SK-N-SH treated with all-trans-retinoic acid at 6 μM for 48 hours (cell line): ENCODE measurements around the gene RAD51B.

Experiments used
- ATAC-seq: fragments of 200-7000 bp; cut with Tn5 transposase; 3 replicates; pipeline ENCODE4 v1.9.1; 2020; ENCODE audit warnings: mild to moderate bottlenecking, moderate library complexity
- ARNTL ChIP-seq: fragments of 450-650 bp; formaldehyde crosslinking; IDR thresholded peaks from 2 replicates; pipeline ENCODE4 v1.5.0; 2020; ENCODE audit warnings: low read depth, mild to moderate bottlenecking, moderate library complexity, borderline replicate concordance
- BACH2 ChIP-seq: fragments of 250-450 bp; sonication (Bioruptor Pico); IDR thresholded peaks from 2 replicates; pipeline ENCODE4 v1.9.0; 2021; ENCODE audit warnings: mild to moderate bottlenecking, borderline replicate concordance
- CSDC2 ChIP-seq: fragments of 250-450 bp; sonication (Bioruptor Pico); IDR thresholded peaks from 2 replicates; pipeline ENCODE4 v1.5.0; 2020; ENCODE audit warnings: mild to moderate bottlenecking, moderate library complexity
- CSRNP3 ChIP-seq: fragments of 250-450 bp; sonication (Bioruptor Pico); IDR thresholded peaks from 2 replicates; pipeline ENCODE4 v1.5.1; 2021; ENCODE audit warnings: mild to moderate bottlenecking, moderate library complexity
- ESRRG ChIP-seq: fragments of 250-450 bp; sonication (Bioruptor Pico); IDR thresholded peaks from 2 replicates; pipeline ENCODE4 v1.6.1; 2021; ENCODE audit warnings: mild to moderate bottlenecking
- ISL1 ChIP-seq: fragments of 250-450 bp; sonication (Bioruptor Pico); IDR thresholded peaks from 2 replicates; pipeline ENCODE4 v2.1.2; 2022; ENCODE audit warnings: mild to moderate bottlenecking, moderate library complexity
- OSR1 ChIP-seq: fragments of 250-450 bp; sonication (Bioruptor Pico); IDR thresholded peaks from 2 replicates; pipeline ENCODE4 v1.8.0; 2022; ENCODE audit warnings: moderate library complexity, mild to moderate bottlenecking, inconsistent platforms
- PATZ1 ChIP-seq: fragments of 250-450 bp; sonication (Bioruptor Pico); IDR thresholded peaks from 2 replicates; pipeline ENCODE4 v1.8.0; 2020; ENCODE audit warnings: mild to moderate bottlenecking, moderate library complexity, borderline replicate concordance
- POU6F1 ChIP-seq: fragments of 250-450 bp; sonication (Bioruptor Pico); IDR thresholded peaks from 2 replicates; pipeline ENCODE4 v1.8.0; 2021; ENCODE audit warnings: low read depth, mild to moderate bottlenecking, moderate library complexity, borderline replicate concordance
- PPARA ChIP-seq: fragments of 250-450 bp; sonication (Bioruptor Pico); IDR thresholded peaks from 2 replicates; pipeline ENCODE4 v1.5.0; 2020; ENCODE audit warnings: mild to moderate bottlenecking, borderline replicate concordance
- SNAI2 ChIP-seq: fragments of 250-450 bp; sonication (Bioruptor Pico); IDR thresholded peaks from 2 replicates; pipeline ENCODE4 v1.5.0; 2020; ENCODE audit warnings: mild to moderate bottlenecking, moderate library complexity
- TOX ChIP-seq: fragments of 250-450 bp; sonication (Bioruptor Pico); IDR thresholded peaks from 2 replicates; pipeline ENCODE4 v1.8.0; 2021; ENCODE audit warnings: mild to moderate bottlenecking, moderate library complexity, borderline replicate concordance
- ZC3H10 ChIP-seq: fragments of 250-450 bp; sonication (Bioruptor Pico); IDR thresholded peaks from 2 replicates; pipeline ENCODE4 v1.5.1; 2021; ENCODE audit warnings: mild to moderate bottlenecking, moderate library complexity
- ZFP3 ChIP-seq: fragments of 250-450 bp; sonication (Bioruptor Pico); IDR thresholded peaks from 2 replicates; pipeline ENCODE4 v1.5.0; 2020; ENCODE audit warnings: mild to moderate bottlenecking, moderate library complexity
- ZFP30 ChIP-seq: fragments of 450-650 bp; formaldehyde crosslinking; IDR thresholded peaks from 2 replicates; pipeline ENCODE4 v1.5.0; 2022; ENCODE audit warnings: mild to moderate bottlenecking, moderate library complexity
- ZNF70 ChIP-seq: fragments of 450-650 bp; formaldehyde crosslinking; IDR thresholded peaks from 2 replicates; pipeline ENCODE4 v1.5.0; 2020; ENCODE audit warnings: mild to moderate bottlenecking, moderate library complexity
- ZNF8 ChIP-seq: fragments of 450-650 bp; formaldehyde crosslinking; IDR thresholded peaks from 2 replicates; pipeline ENCODE4 v1.5.0; 2020; ENCODE audit warnings: mild to moderate bottlenecking, moderate library complexity
- TF ChIP-seq, protein P1 (sequence below): fragments of 250-450 bp; sonication (Bioruptor Pico); IDR thresholded peaks from 2 replicates; pipeline ENCODE4 v1.5.0; 2020; ENCODE audit warnings: mild to moderate bottlenecking, moderate library complexity
- TF ChIP-seq, protein P2 (sequence below): fragments of 250-450 bp; sonication (Bioruptor Pico); IDR thresholded peaks from 2 replicates; pipeline ENCODE4 v1.5.1; 2020; ENCODE audit warnings: low read depth, mild to moderate bottlenecking, moderate library complexity

RAD51B gene

DNA sequence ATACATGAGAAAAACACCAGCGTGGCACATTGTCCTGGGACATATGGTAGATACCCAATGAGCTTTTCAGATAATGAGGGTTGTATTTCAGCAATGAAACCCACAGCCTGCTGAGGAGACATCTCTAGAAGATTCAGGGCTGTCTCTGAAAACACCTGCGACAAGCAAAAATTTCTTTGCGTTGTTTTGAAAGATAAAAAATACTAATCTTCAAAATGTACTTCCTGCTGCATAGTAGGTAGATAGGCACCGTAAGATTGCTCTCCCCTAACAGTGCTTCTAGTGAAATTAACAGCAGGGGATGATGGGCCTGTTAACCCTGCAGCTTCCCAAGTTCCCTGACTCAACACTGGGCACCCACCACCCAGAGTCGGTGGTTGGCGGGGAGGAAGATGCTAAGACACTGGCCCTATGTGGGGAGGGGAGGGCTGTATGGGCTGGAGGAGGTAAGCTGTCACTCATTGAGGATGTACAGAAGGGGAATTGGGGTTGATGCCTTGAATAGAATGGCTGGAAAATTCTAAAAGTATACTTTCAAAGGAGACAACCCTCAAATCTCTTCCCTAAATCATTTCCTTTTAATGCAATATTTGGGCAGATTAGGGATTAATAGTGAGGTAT, 953.3 kb downstream of the RAD51B start:
- TF ChIP-seq TOX (CRISPR knock-in tag) = no peak
- no peak for TF ChIP-seq ZFP30
- no peak for TF ChIP-seq POU6F1
- ATAC-seq = no peak

DNA sequence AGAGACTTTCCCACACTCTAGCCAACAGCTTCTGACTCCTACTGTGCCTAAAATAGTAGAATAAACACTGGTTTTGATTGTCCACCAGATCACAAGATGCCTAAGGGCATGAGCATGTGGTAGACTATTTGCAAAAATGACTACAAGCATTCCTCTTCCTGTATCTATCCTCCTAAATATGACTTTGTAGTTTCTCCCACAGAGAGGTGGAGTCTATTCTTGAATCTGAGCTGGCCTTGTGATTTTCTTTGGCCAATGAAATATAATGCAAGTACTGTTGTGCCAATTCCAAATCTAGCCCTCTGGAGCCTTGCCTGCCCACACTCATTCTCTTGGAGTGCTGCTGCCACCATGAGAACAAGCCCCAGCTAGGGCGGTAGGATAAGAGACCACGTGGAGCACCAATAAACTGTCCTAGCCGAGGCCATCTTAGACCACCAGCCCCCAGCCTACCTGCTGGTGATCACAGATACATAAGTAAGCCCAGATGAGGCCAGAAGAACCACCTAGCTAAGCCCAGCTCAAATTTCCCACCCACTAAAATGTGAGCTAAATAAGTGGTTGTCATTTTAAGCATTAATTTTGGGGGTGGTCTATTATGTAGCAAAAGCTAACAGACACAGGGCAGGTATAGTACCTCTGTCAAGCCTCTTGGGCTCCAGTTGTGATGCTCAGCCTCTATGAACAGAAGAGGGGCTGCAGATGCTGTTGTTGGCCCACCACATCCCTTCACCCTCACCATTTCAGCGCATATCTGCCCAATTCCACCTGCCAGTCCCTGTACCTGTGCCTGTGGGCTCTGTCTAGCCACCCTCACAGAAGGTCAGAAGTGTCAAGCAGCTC, 955.4 kb downstream of the RAD51B start:
- TF ChIP-seq ZFP30 = no peak
- no peak for TF ChIP-seq OSR1 (CRISPR knock-in tag)
- TF ChIP-seq CSRNP3 (CRISPR knock-in tag) = no peak
- TF ChIP-seq, protein P1, sequence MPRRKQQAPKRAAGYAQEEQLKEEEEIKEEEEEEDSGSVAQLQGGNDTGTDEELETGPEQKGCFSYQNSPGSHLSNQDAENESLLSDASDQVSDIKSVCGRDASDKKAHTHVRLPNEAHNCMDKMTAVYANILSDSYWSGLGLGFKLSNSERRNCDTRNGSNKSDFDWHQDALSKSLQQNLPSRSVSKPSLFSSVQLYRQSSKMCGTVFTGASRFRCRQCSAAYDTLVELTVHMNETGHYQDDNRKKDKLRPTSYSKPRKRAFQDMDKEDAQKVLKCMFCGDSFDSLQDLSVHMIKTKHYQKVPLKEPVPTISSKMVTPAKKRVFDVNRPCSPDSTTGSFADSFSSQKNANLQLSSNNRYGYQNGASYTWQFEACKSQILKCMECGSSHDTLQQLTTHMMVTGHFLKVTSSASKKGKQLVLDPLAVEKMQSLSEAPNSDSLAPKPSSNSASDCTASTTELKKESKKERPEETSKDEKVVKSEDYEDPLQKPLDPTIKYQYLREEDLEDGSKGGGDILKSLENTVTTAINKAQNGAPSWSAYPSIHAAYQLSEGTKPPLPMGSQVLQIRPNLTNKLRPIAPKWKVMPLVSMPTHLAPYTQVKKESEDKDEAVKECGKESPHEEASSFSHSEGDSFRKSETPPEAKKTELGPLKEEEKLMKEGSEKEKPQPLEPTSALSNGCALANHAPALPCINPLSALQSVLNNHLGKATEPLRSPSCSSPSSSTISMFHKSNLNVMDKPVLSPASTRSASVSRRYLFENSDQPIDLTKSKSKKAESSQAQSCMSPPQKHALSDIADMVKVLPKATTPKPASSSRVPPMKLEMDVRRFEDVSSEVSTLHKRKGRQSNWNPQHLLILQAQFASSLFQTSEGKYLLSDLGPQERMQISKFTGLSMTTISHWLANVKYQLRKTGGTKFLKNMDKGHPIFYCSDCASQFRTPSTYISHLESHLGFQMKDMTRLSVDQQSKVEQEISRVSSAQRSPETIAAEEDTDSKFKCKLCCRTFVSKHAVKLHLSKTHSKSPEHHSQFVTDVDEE (CRISPR knock-in tag) = no peak
- TF ChIP-seq ESRRG (CRISPR knock-in tag) = no peak
- TF ChIP-seq BACH2 (CRISPR knock-in tag) = no peak
- no peak for TF ChIP-seq ARNTL (CRISPR knock-in tag)
- TF ChIP-seq ISL1 (CRISPR knock-in tag) = no peak
- TF ChIP-seq CSDC2 = no peak
- no peak for TF ChIP-seq ZNF70 (CRISPR knock-in tag)
- TF ChIP-seq, protein P2, sequence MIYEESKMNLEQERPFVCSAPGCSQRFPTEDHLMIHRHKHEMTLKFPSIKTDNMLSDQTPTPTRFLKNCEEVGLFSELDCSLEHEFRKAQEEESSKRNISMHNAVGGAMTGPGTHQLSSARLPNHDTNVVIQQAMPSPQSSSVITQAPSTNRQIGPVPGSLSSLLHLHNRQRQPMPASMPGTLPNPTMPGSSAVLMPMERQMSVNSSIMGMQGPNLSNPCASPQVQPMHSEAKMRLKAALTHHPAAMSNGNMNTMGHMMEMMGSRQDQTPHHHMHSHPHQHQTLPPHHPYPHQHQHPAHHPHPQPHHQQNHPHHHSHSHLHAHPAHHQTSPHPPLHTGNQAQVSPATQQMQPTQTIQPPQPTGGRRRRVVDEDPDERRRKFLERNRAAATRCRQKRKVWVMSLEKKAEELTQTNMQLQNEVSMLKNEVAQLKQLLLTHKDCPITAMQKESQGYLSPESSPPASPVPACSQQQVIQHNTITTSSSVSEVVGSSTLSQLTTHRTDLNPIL (CRISPR knock-in tag) = no peak
- no peak for TF ChIP-seq TOX (CRISPR knock-in tag)
- TF ChIP-seq ZNF8 = no peak
- TF ChIP-seq SNAI2 (CRISPR knock-in tag) = no peak
- no peak for TF ChIP-seq ZFP3 (CRISPR knock-in tag)
- TF ChIP-seq ZC3H10 = no peak
- no peak for TF ChIP-seq PPARA (CRISPR knock-in tag)
- no peak for TF ChIP-seq POU6F1
- TF ChIP-seq PATZ1 = no peak
- TF ChIP-seq, all 23 proteins: peak for 0
- no peak for ATAC-seq
